ENCODE measurements around the gene NUAK2.

DNA sequence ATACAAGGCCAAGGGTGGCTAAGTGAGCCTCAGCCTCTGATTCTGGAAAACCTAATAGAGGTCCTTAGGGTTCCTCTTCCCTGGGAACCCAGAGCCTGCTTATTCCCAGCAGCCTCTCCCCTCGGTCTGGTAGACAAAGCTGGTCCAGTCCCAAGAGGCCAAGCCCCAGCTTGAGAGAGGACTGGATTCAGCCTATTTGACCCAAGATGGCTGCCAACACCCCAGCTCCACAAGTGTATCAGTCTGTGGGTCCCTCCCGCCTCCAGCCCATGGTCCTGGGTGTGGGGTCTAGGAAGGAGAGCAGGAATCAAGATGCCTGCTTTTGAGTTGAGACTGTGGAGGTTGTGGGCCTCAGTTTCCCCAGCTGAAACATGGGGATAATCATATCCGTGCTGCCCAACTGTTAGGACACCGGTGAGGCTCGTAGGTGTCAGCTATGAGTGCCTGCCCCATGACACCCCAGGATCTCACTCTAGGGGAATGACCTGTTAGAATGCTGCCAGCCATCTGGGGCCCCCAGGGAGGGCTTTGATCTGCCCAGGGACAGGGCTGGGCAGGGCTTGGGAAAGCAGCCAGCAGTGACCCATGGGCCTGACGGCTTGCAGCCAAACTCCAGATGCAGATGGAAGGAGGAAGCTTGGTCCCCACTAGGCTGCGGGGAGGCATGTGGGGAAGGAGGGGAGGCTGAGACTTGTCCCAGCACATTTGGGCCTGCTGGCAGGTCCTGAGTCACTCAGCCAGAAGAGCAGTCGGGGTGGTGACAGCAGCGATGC lies 45.4 kb downstream of the NUAK2 start:
- TF ChIP-seq, protein P1, sequence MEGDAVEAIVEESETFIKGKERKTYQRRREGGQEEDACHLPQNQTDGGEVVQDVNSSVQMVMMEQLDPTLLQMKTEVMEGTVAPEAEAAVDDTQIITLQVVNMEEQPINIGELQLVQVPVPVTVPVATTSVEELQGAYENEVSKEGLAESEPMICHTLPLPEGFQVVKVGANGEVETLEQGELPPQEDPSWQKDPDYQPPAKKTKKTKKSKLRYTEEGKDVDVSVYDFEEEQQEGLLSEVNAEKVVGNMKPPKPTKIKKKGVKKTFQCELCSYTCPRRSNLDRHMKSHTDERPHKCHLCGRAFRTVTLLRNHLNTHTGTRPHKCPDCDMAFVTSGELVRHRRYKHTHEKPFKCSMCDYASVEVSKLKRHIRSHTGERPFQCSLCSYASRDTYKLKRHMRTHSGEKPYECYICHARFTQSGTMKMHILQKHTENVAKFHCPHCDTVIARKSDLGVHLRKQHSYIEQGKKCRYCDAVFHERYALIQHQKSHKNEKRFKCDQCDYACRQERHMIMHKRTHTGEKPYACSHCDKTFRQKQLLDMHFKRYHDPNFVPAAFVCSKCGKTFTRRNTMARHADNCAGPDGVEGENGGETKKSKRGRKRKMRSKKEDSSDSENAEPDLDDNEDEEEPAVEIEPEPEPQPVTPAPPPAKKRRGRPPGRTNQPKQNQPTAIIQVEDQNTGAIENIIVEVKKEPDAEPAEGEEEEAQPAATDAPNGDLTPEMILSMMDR (IDR thresholded peaks at IDR 0.05) = no peak
- TF ChIP-seq POLR2A (IDR thresholded peaks at IDR 0.05) = no peak

Measured in uterus (tissue), 2 donors.